Endometrial microvascular endothelial cells (primary cell): Measurements from ENCODE around the gene RBMXL3. TPM values are rescaled to one million over a fixed set of nuclear protein-coding genes. Genes with fewer than 3 reads are reported as not detected.
"Not testable (repeated sequence)": the region's sequence is repeated elsewhere in the genome, so short reads cannot be mapped to it uniquely, and the experiment has no call there.

Source experiments
- in situ Hi-C: cut with HindIII; loops from 2 replicates; pipeline ENCODE4 v1.10.0; 2017; ENCODE audit warnings: low sequenced_read_pairs, low pct_unique_long_range_greater_than_20kb; ENCODE audit errors: inconsistent ontology term
- total RNA-seq: library from RNA; depleted of rRNA; stranded (reverse); fragments of >200 nt; gene quantifications from one replicate; pipeline ENCODE4 v1.2.3, GENCODE V29; 2015; ENCODE audit errors: inconsistent ontology term

The RBMXL3 gene
- not detected for total RNA-seq

- in situ Hi-C loops = no loop called here
These were observed at the start of gene RBMXL3 for GRCh38 chrX:115189110-115189509. TSS of gene RBMXL3 (plus strand) at chrX:115189410. CDS start at chrX:115189442, 32 bp downstream.

GRCh38 chrX:115142057-115142456 lies 47.2 kb upstream of the RBMXL3 start:
- in situ Hi-C loops = no loop called here

GRCh38 chrX:115147220-115147619 lies 42.0 kb upstream of the RBMXL3 start:
- in situ Hi-C loops = no loop called here

- in situ Hi-C loops = no loop called here
These were observed 16.0 kb upstream of the RBMXL3 start for GRCh38 chrX:115173181-115173580.

GRCh38 chrX:115174548-115174947 lies 14.7 kb upstream of the RBMXL3 start:
- in situ Hi-C loops = no loop called here

- in situ Hi-C loops = no loop called here
These were observed 11.3 kb upstream of the RBMXL3 start for GRCh38 chrX:115177932-115178331.

- in situ Hi-C loops = no loop called here
These were observed 10.7 kb upstream of the RBMXL3 start for GRCh38 chrX:115178473-115178872.

- in situ Hi-C loops = no loop called here
These were observed 5.2 kb upstream of the RBMXL3 start for GRCh38 chrX:115183980-115184379.

- in situ Hi-C loops = no loop called here
These were observed 731 bp downstream of the RBMXL3 start for GRCh38 chrX:115189646-115190635.

- in situ Hi-C loops = no loop called here
These were observed 1.7 kb downstream of the RBMXL3 start for GRCh38 chrX:115190636-115191489.

- in situ Hi-C loops = no loop called here
These were observed 2.5 kb downstream of the RBMXL3 start for GRCh38 chrX:115191490-115192243.

GRCh38 chrX:115192244-115192700 lies 3.1 kb downstream of the RBMXL3 start:
- in situ Hi-C loops = no loop called here

- in situ Hi-C loops = no loop called here
These were observed 14.8 kb downstream of the RBMXL3 start for GRCh38 chrX:115204040-115204439.

- in situ Hi-C loops = not testable (repeated sequence)
These were observed 20.3 kb downstream of the RBMXL3 start for GRCh38 chrX:115209547-115209946.

GRCh38 chrX:115214151-115214550 lies 24.9 kb downstream of the RBMXL3 start:
- in situ Hi-C loops = no loop called here

GRCh38 chrX:115214605-115215004 lies 25.4 kb downstream of the RBMXL3 start:
- in situ Hi-C loops = no loop called here

- in situ Hi-C loops = not testable (repeated sequence)
These were observed 28.1 kb downstream of the RBMXL3 start for GRCh38 chrX:115217346-115217745.

GRCh38 chrX:115226929-115227328 lies 37.7 kb downstream of the RBMXL3 start:
- in situ Hi-C loops = no loop called here
